Measurements from ENCODE around the gene VWA3B.
"Not testable (repeated sequence)": the region's sequence is repeated elsewhere in the genome, so short reads cannot be mapped to it uniquely, and the experiment has no call there.

VWA3B gene

GRCh38 chr2:98241592-98241991 is 154.6 kb downstream of the VWA3B start:
- DNase-seq (ENCODE audit: low read depth in 2 of 2, low spot score in 1 of 2), result no peak

- no peak for DNase-seq (ENCODE audit: low read depth in 2 of 2, low spot score in 1 of 2)
Observed at GRCh38 chr2:98242003-98242402, 155.0 kb downstream of the VWA3B start.

- DNase-seq (ENCODE audit: low read depth in 2 of 2, low spot score in 1 of 2), result no peak
Observed at GRCh38 chr2:98245491-98245890, 158.5 kb downstream of the VWA3B start.

DNA sequence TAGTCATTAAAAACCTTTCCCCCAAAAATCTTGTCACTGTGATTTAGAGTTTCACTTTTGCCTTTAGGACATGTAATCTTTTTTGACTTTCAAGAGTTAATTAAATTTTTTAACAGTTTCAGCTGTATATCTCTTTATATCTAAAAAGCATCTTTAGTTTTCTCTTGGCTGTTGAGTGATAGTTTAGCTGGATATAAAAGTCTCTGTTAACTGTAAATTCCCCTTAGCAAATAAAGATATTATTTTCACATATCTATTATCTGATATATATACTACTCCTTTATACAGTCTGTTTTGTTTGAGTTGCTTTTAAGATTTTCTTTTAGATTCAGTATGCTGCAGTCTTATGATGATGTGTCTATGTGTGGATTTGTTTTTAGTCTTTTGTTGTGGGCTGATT is 160.4 kb downstream of the VWA3B start:
- no peak for DNase-seq (ENCODE audit: low read depth in 2 of 2, low spot score in 1 of 2)

DNA sequence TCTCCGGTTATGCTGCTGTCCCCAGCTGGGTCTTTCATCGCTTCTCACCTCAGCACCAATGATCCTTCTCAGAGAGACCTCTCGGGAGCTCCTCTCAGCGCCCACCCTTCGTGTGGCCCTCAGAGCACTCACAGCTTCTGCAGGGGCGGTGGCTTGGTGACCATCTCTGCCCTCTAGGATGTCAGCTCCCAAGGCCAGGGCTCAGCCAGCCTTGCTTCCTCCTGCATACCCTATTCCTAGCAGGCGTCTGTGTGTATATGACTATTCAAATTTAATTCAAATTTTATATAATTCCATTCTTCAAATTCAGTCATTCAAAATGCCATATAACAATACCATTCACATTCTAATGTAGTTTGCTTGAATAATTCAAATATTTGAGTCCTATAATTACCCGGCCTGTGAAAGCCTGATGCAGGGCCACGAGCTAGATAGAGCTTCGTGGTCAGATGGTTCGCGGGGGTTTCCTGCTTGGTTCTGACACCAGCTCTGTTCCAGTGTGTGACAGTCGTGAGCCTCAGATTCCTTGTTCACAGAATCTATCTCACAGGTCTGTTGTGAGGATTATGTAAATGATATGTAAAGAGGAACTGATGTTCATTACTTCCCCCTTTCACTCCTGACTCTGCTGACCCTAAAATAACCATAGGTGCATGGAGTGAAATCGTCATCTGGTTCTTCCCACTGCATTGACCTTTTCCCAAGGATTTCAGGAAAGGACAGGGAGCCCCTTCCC is 165.2 kb downstream of the VWA3B start:
- no peak for DNase-seq (ENCODE audit: low read depth in 2 of 2, low spot score in 1 of 2)

GRCh38 chr2:98253461-98254070 is 166.6 kb downstream of the VWA3B start:
- no peak for DNase-seq (ENCODE audit: low read depth in 2 of 2, low spot score in 1 of 2)

GRCh38 chr2:98254504-98255059 is 167.6 kb downstream of the VWA3B start:
- DNase-seq (ENCODE audit: low read depth in 2 of 2, low spot score in 1 of 2), result no peak

DNA sequence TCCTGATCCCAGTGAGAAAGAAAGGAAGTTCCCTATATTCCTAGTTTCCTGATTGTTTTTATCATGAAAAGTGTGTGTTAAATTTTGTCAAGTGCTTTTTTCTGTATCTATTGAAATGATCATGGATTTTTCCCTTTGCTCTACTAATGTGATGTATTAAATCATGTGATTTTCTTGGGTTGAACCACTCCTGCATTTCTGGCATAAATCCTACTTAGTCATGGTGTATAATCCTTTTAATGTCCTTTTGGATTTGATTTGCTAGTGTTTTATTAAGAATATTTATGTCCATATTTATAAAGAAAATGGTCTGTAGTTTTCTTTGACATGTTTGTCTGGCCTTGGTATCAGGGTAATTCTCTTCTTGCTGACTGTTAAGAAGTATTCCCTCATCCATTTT is 171.9 kb downstream of the VWA3B start:
- no peak for DNase-seq (ENCODE audit: low read depth in 2 of 2, low spot score in 1 of 2)

GRCh38 chr2:98263362-98263761 is 176.4 kb downstream of the VWA3B start:
- DNase-seq (ENCODE audit: low read depth in 2 of 2, low spot score in 1 of 2), result no peak

DNA sequence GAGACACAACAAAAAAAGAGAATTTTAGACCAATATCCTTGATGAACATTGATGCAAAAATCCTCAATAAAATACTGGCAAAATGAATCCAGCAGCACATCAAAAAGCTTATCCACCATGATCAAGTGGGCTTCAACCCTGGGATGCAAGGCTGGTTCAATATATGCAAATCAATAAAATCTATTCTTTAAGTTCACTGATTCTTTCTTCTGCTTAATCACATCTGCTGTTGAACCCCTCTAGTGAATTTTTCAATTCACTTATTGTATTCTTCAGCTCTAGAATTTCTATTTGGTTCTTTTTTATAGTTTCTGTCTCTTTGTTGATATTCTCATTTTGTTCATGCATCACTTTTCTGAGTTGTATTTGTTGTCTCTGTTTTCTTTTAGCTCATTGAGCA is 181.3 kb downstream of the VWA3B start:
- DNase-seq (ENCODE audit: low read depth in 2 of 2, low spot score in 1 of 2), result not testable (repeated sequence)

- no peak for DNase-seq (ENCODE audit: low read depth in 2 of 2, low spot score in 1 of 2)
Observed at GRCh38 chr2:98269274-98269673, 182.3 kb downstream of the VWA3B start.

GRCh38 chr2:98269830-98270229 is 182.9 kb downstream of the VWA3B start:
- DNase-seq (ENCODE audit: low read depth in 2 of 2, low spot score in 1 of 2), result no peak

- DNase-seq (ENCODE audit: low read depth in 2 of 2, low spot score in 1 of 2), result no peak
Observed at GRCh38 chr2:98277162-98277859, 190.3 kb downstream of the VWA3B start.

DNA sequence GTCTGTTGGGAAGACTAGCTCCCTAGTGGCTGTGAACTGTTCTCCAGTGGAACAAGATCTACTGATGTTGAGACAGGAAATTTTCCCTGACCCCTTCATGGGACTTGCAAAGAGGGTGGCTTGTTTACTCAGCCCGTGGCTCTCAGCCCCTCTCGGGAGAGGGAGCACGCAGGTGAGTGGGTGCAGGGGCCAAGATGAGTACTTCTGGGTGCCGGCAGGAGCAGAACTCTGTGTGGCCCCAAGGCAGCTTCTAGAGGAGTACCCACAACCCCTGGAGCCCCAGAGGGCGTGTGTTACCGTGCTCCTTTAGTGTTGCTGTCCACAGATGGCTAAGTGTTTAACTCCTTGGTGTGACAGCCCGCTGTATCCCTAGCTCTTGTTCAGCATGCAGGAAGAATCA is 191.1 kb downstream of the VWA3B start:
- no peak for DNase-seq (ENCODE audit: low read depth in 2 of 2, low spot score in 1 of 2)

DNA sequence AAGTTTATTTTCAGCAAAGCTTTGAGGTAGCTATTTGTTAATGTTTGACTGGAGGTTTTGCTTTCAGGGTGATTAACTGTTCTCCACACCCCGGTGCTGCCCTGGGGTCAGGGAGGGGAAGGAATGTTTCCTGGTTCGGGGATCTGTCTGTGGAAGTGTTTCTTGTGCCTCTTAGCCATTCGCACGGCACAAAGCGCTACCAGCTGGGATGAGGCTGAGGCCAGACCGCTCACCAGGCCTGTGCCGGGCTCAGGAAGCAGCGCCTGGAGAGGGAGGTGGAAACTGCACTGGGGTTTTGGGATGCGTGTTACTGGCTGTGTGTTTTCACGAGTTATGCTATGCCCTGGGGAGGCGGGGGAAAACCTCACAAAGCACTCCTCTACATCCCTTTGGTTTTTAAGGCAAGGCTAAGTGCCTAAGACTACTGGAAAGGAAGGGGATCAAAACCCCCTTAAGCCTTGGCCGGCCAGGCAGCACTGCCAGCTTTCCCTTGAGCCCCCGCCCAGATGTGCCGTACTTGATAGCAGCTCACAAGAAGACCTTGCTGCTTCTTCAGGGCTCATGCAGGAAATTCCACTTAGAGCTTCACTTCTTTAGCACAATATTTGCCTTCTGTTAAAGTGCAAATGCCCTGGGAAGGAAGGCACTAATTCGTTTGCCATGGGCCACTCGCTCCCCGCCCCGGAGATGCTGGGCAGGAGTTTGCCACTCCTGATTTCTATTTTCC is 193.6 kb downstream of the VWA3B start:
- no peak for DNase-seq (ENCODE audit: low read depth in 2 of 2, low spot score in 1 of 2)

DNA sequence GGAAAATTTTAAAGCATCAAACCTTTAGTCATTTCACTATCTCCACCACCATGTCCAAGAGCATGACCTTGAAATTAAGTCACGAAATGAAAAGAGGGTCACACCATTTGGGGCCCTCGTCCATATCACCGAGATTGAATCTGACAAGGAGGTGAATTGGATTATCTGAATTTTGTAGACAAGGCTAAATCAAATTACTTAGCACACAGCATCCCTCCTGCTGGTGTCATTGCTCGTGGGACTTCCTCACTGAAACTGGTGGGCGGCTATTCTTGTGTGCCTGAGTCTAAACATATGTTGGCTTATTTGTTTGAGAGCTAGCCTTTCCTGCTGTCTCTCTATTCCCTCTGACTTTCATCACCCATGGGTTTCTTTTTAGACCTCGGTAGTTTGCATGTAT is 194.6 kb downstream of the VWA3B start:
- no peak for DNase-seq (ENCODE audit: low read depth in 2 of 2, low spot score in 1 of 2)

- no peak for DNase-seq (ENCODE audit: low read depth in 2 of 2, low spot score in 1 of 2)
Observed at GRCh38 chr2:98282109-98282508, 195.1 kb downstream of the VWA3B start.

- no peak for DNase-seq (ENCODE audit: low read depth in 2 of 2, low spot score in 1 of 2)
Observed at GRCh38 chr2:98293030-98293429, 206.1 kb downstream of the VWA3B start.

DNA sequence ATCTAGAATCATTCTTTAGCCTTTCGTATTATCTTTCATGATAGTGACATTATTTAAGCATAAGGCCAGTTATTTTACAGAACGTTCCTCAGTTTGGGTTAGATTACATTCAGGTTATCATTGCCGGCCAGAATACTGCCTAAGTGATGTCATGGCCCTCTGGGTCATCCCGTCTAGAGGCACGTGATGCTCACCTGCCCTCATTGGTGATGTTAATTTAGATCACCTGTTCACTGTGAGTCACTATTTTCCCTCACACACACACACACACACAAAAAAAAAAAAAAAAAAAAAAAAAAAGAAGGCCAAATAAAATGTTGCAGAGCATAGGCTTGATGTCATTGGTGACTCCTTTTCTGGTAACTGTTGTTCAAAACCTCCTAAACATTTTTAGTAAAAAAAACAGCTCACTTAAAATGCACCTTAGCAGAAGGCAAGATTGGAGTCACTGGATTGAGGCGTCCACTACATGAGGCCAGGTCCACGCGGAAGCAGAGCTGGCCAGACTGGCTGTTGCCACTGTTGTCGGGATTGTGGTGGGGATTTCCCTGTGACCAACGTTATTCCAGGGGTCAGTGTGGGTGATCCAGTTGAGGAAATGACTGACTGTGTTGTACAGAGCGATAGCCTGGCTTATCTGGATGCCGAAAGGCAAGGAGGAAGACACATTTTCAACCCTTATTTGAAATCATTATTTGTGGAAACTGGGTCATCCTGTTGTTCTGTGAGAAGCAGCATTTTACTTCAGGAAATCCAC is 207.1 kb downstream of the VWA3B start:
- no peak for DNase-seq (ENCODE audit: low read depth in 2 of 2, low spot score in 1 of 2)

DNA sequence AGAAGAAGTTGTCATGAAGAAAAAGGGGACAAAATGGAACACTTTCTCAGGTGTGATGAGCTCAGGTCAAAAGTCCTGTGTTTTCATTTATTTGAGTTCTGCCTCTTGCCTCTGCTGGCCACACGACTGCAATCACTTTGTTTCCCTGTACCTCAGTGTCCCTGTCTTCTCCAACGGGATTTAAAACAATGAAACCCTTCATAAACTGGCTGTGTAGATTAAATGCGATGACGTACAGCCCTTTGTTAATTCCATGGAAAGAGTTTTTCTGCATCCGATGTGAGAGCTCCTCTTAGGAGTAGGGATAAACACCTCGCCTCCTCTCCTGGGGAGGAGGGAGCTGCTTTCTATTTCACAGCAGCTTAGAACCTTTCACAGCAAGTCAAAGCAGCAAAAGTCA is 207.7 kb downstream of the VWA3B start:
- no peak for DNase-seq (ENCODE audit: low read depth in 2 of 2, low spot score in 1 of 2)

DNA sequence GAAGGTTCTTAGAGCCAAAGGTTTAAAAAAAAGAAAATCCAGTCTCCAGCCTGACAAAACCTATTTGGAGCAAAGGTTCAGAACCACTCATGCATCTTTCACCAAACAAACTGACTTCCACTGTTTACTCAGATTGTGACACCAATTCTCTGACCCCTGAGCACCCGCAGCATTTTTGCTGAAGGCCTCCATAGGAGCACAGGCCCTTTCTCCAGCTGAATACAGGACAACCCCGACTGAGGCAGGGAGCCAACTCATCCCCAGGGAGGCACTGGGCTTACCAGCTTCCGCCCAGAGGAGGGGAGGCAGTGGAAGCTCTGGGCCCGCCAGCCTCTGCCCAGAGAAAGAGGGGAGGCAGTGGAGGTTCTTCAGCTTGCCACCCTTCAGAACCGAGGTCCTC is 208.3 kb downstream of the VWA3B start:
- DNase-seq (ENCODE audit: low read depth in 2 of 2, low spot score in 1 of 2), result no peak
